ENCODE data around the gene ITIH4.
"Not testable (repeated sequence)": the region's sequence is repeated elsewhere in the genome, so short reads cannot be mapped to it uniquely, and the experiment has no call there.

ITIH4 gene

GRCh38 chr3:52784021-52784621 is 46.4 kb downstream of the ITIH4 start:
- DNase-seq (ENCODE audit: low read depth in 2 of 2), result no peak

- no peak for DNase-seq (ENCODE audit: low read depth in 2 of 2)
Observed at GRCh38 chr3:52783211-52783555, 47.3 kb downstream of the ITIH4 start.

GRCh38 chr3:52782412-52783210 is 47.9 kb downstream of the ITIH4 start:
- DNase-seq (ENCODE audit: low read depth in 2 of 2), result no peak

- DNase-seq (ENCODE audit: low read depth in 2 of 2), result no peak
Observed at GRCh38 chr3:52781741-52782140, 48.7 kb downstream of the ITIH4 start.

GRCh38 chr3:52779837-52780585 is 50.5 kb downstream of the ITIH4 start:
- DNase-seq (ENCODE audit: low read depth in 2 of 2), result no peak

- no peak for DNase-seq (ENCODE audit: low read depth in 2 of 2)
Observed at GRCh38 chr3:52779011-52779836, 51.2 kb downstream of the ITIH4 start.

- no peak for DNase-seq (ENCODE audit: low read depth in 2 of 2)
Observed at GRCh38 chr3:52777959-52778805, 52.3 kb downstream of the ITIH4 start.

- DNase-seq (ENCODE audit: low read depth in 2 of 2), result no peak
Observed at GRCh38 chr3:52777127-52777958, 53.1 kb downstream of the ITIH4 start, which contains the start of gene ITIH1. ITIH1 (plus strand) TSS chr3:52777599; CDS start chr3:52777616, 17 bp downstream.

GRCh38 chr3:52776486-52776885 is 54.0 kb downstream of the ITIH4 start:
- DNase-seq (ENCODE audit: low read depth in 2 of 2), result not testable (repeated sequence)

- no peak for DNase-seq (ENCODE audit: low read depth in 2 of 2)
Observed at GRCh38 chr3:52775877-52776276, 54.6 kb downstream of the ITIH4 start.

GRCh38 chr3:52774901-52775864 is 55.3 kb downstream of the ITIH4 start:
- DNase-seq (ENCODE audit: low read depth in 2 of 2), result no peak

- DNase-seq (ENCODE audit: low read depth in 2 of 2), result no peak
Observed at GRCh38 chr3:52774066-52774713, 56.3 kb downstream of the ITIH4 start.

GRCh38 chr3:52773361-52774065 is 57.0 kb downstream of the ITIH4 start:
- DNase-seq (ENCODE audit: low read depth in 2 of 2), result no peak

- DNase-seq (ENCODE audit: low read depth in 2 of 2), result no peak
Observed at GRCh38 chr3:52771702-52772101, 58.8 kb downstream of the ITIH4 start.

GRCh38 chr3:52771334-52771681 is 59.2 kb downstream of the ITIH4 start:
- no peak for DNase-seq (ENCODE audit: low read depth in 2 of 2)

- DNase-seq (ENCODE audit: low read depth in 2 of 2), result peak; percentile 82 to 85
Observed at GRCh38 chr3:52770496-52771333, 59.8 kb downstream of the ITIH4 start, which contains the start of gene NEK4. NEK4 (minus strand) TSS chr3:52770940; CDS start chr3:52770746, 194 bp downstream.

All from stimulated activated CD4-positive, alpha-beta T cell treated with anti-CD3 and anti-CD28 coated beads, Interleukin-15, amount 100 ng/mL, for 48 hours (primary cell).